Smooth muscle cell of the brain vasculature (primary cell): ENCODE results near the gene YAE1.
A peak's percentile ranks its signal among the peaks of the same experiment; 100 is the strongest.

Source experiments
- DNase-seq: peaks from one replicate; pipeline ENCODE4 v3.0.0-alpha.2; 2012; ENCODE audit warnings: low read depth, low spot score

Gene YAE1

DNA sequence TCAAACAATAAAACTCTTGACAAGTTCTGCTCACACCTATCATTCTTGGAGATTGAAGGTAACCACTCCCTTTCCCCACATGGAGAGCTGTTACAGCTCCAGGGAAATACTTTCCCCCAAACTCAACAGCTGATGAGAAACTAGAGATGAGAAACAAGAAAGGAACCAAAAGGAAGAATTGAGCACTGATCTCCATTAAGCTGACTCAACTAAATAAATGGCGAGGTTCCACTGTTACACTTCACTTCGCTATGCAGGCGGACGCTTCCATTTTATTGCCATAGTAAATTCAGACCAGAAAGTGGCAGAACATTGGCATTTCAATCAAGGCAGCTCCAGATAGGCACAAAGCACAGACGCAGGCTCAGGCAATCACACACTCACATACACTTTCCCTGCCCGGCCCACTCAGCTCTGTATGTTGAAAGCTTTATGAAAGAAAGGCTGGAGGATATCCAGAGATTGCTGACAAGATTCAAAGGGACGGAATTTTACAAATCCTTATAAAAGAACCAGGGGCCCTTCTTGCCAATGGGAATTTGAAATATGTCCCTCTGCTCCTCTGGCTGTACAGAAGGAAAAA is 11.5 kb upstream of the YAE1 start:
- DNase-seq, result no peak

DNA sequence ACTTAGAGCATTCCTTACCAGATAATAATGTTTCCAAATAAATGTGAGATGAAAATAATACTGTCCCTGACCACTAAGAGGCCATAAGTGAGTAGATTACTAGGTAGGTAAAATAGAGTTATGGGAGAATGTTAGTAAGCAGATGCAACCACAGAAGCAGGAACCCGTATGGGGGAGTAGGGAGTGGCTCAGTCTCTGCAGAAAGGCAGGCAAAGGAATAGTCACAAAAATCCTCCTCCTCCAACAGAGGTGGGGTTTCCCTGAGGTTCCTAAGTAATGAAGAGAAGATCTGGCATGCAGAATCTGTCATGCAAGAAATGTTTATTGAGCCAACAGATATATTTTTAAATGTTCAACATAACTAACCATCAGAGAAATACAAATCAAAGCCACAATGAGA is 9.0 kb upstream of the YAE1 start:
- no peak for DNase-seq

GRCh38 chr7:39557911-39558310 is 8.3 kb upstream of the YAE1 start:
- no peak for DNase-seq

GRCh38 chr7:39560408-39560807 is 5.8 kb upstream of the YAE1 start:
- no peak for DNase-seq

DNA sequence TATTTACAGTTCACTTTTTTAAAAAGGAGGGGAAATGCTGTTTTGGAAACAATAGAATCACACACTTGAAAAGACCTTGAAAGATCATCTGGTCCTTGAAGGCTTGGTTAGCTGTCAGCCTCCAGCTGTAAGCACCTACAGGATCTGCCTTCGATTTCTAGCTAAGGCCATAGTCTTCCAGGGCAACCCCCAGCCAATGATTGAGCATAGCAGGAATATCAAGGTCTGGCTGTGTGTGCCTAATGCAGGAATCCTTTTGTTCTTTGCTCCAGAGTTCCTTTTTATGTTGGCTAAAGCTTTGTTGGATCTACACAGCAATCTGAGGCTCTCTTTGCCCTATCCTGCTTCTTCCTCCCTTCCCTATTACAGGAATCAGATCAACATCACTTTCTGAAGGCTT is 5.2 kb upstream of the YAE1 start:
- DNase-seq, result no peak

GRCh38 chr7:39565538-39565937 is 666 bp upstream of the YAE1 start:
- no peak for DNase-seq

GRCh38 chr7:39567294-39567693 is 1.1 kb downstream of the YAE1 start:
- no peak for DNase-seq

DNA sequence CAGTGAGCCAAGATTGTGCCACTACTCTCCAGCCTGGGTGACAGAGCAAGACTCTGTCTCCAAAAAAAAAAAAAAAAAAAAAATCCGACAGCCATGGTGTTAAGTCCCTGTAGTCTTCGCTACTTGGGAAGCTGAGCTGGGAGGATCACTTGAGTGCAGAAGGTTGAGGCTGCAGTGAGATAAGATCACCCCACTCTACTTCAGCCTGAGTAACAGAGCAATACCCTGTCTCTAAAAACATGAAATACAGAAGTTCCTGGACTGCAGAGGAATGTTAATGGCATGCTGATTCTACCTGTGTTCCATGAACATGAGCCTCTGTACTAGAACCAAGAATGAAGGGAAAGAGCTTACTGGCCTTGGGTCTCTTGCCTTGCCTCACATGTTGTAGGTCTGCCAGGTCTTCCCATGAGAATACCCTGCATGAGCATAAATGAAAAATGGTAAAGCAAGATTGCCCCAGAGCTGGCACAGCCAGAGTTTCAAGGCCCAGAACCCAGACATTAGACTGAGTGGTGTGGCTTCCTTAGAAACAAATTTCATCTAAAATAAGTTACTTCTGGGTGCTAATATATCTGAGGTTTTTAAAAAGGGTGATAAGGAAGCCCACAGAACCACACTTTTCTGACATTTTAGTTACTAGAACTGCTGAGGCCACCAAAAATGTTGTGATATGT is 8.6 kb downstream of the YAE1 start:
- DNase-seq, result no peak

GRCh38 chr7:39577229-39577874 is 11.1 kb downstream of the YAE1 start:
- DNase-seq, result no peak

DNA sequence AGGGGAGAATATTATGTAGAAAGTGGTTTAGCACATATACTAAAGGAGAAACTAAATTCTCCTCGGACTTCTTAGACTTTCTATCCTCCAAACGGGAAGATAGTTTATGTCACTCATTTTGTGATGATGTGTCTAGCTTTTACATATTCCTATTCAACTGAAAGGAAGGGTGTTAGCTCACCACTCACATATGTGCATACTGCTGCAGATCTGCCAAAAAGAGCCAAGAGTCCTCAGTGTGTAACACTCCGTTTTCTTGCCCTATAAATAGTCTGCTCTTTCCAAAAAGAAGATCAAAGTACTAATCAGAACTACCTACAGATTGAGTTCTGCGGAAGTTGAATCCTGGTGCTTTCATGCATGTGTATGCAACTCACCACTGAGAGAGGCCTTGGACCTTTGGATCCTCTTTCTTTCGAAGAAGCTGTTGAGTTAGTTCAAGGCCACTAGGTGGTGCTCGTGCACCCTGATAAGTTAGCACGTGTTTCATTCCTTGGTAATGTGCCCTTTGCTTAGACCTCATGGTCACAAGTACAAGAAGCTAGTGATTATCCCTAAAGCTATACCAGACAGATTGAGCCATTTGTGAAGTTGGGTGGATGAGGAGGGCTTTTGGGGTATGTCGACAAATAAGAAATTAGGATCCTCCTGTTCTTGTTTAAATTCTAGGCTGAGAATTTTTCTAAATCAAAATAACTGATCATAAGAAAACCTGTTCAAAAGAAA is 14.1 kb downstream of the YAE1 start:
- DNase-seq, result peak; percentile 90

- DNase-seq, result no peak
These were observed 16.3 kb downstream of the YAE1 start for GRCh38 chr7:39582536-39582935.

DNA sequence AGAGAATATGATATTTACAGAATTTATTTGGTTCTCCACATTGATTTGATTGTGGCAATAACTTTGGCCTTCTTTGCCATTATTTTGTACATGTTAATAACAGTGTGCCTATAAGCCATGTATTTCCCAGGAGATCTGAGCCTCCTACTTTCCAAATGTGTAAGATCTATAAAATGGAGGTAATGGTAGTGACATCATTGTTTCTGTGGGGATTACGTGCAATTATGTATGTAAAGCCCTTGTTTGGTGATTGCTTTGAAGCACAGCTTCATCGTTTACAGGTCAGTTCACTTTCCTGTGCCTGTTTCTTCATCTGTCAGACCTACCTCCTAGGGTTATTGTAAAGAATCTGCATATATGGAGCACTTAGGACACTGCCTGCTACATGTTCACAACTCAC is 17.3 kb downstream of the YAE1 start:
- no peak for DNase-seq

GRCh38 chr7:39587393-39587792 is 21.2 kb downstream of the YAE1 start:
- DNase-seq, result no peak

DNA sequence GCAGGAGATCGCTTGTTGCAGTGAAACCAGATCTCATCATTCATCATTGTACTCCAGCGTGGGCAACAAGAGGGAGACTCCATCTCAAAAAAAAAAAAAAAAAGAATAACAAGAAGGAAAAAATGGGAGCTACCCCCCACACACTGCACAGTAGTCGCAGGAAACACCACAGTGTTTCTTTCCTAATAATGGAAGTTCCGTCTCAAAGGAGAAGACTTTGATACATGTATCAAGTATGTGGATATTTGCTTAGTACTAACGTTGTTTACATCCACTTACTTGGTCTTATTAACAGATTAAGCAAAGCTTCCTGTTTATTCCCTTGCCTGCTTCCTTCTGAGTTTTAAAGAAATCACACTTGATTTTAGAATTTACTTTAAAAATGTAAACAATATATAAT is 22.2 kb downstream of the YAE1 start:
- no peak for DNase-seq

GRCh38 chr7:39589323-39590111 is 23.3 kb downstream of the YAE1 start:
- DNase-seq, result peak; percentile 63

GRCh38 chr7:39592586-39592985 is 26.4 kb downstream of the YAE1 start:
- DNase-seq, result no peak

- DNase-seq, result no peak
These were observed 28.9 kb downstream of the YAE1 start for GRCh38 chr7:39594988-39595620.

DNA sequence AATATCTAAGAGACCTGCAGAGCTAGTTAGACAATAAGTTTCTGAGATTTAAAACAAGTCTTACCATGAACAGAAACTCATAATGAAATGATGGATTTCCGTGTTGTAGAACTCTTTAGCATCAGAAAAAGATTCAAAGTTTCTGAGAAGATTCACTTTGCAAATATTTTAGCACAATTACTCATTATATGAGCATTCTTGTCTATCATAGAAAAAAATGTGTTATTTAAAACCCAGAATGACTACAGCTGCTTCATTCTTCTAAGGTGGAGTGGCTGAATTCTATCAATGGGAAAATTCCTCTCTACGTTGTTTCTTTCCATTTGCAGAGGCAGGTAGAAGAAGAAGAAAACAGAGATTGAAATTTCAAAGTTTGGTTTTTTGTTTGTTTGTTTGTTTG is 36.1 kb downstream of the YAE1 start:
- DNase-seq, result no peak

DNA sequence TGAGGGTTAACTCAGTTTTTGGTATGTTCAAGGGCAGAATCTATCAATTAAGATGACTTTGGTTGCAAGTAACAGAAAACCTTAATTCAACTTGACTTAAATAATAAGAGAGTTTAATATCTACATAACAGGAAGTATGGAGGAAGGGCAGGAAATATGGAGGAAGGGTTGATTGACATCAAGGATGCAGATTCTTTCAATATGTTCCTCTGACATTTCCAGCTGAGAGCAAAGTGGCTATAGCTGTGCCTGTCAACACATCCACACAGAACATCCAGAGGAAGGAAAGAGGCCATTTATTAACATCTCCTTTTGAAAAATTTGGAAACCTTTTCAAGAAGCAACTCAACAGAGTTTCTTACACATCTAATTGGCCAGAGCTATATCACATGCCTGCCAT is 37.7 kb downstream of the YAE1 start:
- no peak for DNase-seq

- no peak for DNase-seq
These were observed 38.9 kb downstream of the YAE1 start for GRCh38 chr7:39605087-39605486.

DNA sequence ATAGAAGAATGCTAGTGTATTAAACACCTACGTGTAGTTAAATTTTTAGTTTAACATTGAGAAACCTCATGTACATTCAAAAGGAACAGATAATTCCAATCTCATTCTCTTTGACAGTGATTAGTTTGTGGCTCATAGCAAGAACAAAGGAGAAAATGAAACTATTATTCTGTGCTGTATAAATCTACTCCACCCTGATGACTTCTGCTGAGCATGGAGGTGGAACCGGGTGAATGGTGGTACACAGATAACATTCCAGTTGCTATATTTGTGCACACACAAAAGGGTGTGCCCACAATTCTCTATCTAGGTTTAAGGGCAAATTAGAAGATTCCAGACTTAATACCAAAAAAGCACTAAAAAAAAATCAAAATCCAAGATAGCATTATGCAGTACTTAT is 40.1 kb downstream of the YAE1 start:
- DNase-seq, result no peak
